ENCODE data around the gene DNAJB11.

DNAJB11 gene

GRCh38 chr3:186612065-186612464 lies 41.5 kb downstream of the DNAJB11 start:
- no peak overlapping the region for H3K4me3 ChIP-seq (ENCODE audit: low read depth, low read length)
- H3K36me3 ChIP-seq (ENCODE audit: control insufficient read depth, insufficient read depth, low read length), result no peaks in the 10 kb centered on the region
- peaks cover 7% of the 10 kb centered on the region for H3K4me1 ChIP-seq (ENCODE audit: control insufficient read depth, insufficient read depth, low read length)
- H3K9me3 ChIP-seq (ENCODE audit: control insufficient read depth, insufficient read depth, low read length), result no peaks in the 10 kb centered on the region
- no peak overlapping the region for H3K27ac ChIP-seq (ENCODE audit: low read depth, low read length)
- no peak overlapping the region for H3K9ac ChIP-seq (ENCODE audit: low read depth, low read length)
- H3K27me3 ChIP-seq (ENCODE audit: control insufficient read depth, insufficient read depth, low read length), result no peaks in the 10 kb centered on the region

GRCh38 chr3:186612721-186613636 lies 42.5 kb downstream of the DNAJB11 start, which contains the start of gene AHSG:
Gene AHSG, plus strand, starts transcription at chr3:186613060. Its CDS starts 82 bp downstream, at chr3:186613142.
- no peaks in the 10 kb centered on the region for H3K9me3 ChIP-seq (ENCODE audit: control insufficient read depth, insufficient read depth, low read length)
- H3K9ac ChIP-seq (ENCODE audit: low read depth, low read length), result no peak within 1 kb of the TSS
- H3K27me3 ChIP-seq (ENCODE audit: control insufficient read depth, insufficient read depth, low read length), result peaks cover 9% of the 10 kb centered on the region
- peaks cover 11% of the 10 kb centered on the region for H3K4me1 ChIP-seq (ENCODE audit: control insufficient read depth, insufficient read depth, low read length)
- H3K4me3 ChIP-seq (ENCODE audit: low read depth, low read length), result no peak within 1 kb of the TSS
- no peaks in the 10 kb centered on the region for H3K36me3 ChIP-seq (ENCODE audit: control insufficient read depth, insufficient read depth, low read length)
- no peak within 1 kb of the TSS for H3K27ac ChIP-seq (ENCODE audit: low read depth, low read length)

- no peak overlapping the region for H3K9ac ChIP-seq (ENCODE audit: low read depth, low read length)
- no peaks in the 10 kb centered on the region for H3K9me3 ChIP-seq (ENCODE audit: control insufficient read depth, insufficient read depth, low read length)
- no peaks in the 10 kb centered on the region for H3K36me3 ChIP-seq (ENCODE audit: control insufficient read depth, insufficient read depth, low read length)
- H3K27me3 ChIP-seq (ENCODE audit: control insufficient read depth, insufficient read depth, low read length), result peaks cover 11% of the 10 kb centered on the region
- no peak overlapping the region for H3K27ac ChIP-seq (ENCODE audit: low read depth, low read length)
- H3K4me1 ChIP-seq (ENCODE audit: control insufficient read depth, insufficient read depth, low read length), result peaks cover 11% of the 10 kb centered on the region
- H3K4me3 ChIP-seq (ENCODE audit: low read depth, low read length), result no peak overlapping the region
Observed at GRCh38 chr3:186613637-186614265, 43.2 kb downstream of the DNAJB11 start.

- no peak overlapping the region for H3K4me3 ChIP-seq (ENCODE audit: low read depth, low read length)
- peaks cover 11% of the 10 kb centered on the region for H3K27me3 ChIP-seq (ENCODE audit: control insufficient read depth, insufficient read depth, low read length)
- H3K9me3 ChIP-seq (ENCODE audit: control insufficient read depth, insufficient read depth, low read length), result no peaks in the 10 kb centered on the region
- H3K4me1 ChIP-seq (ENCODE audit: control insufficient read depth, insufficient read depth, low read length), result peaks cover 11% of the 10 kb centered on the region
- no peak overlapping the region for H3K27ac ChIP-seq (ENCODE audit: low read depth, low read length)
- H3K9ac ChIP-seq (ENCODE audit: low read depth, low read length), result no peak overlapping the region
- no peaks in the 10 kb centered on the region for H3K36me3 ChIP-seq (ENCODE audit: control insufficient read depth, insufficient read depth, low read length)
Observed at GRCh38 chr3:186614266-186614596, 43.7 kb downstream of the DNAJB11 start.

GRCh38 chr3:186614597-186615483 lies 44.3 kb downstream of the DNAJB11 start:
- no peak overlapping the region for H3K27ac ChIP-seq (ENCODE audit: low read depth, low read length)
- H3K9ac ChIP-seq (ENCODE audit: low read depth, low read length), result no peak overlapping the region
- H3K36me3 ChIP-seq (ENCODE audit: control insufficient read depth, insufficient read depth, low read length), result no peaks in the 10 kb centered on the region
- peaks cover 11% of the 10 kb centered on the region for H3K4me1 ChIP-seq (ENCODE audit: control insufficient read depth, insufficient read depth, low read length)
- peaks cover 11% of the 10 kb centered on the region for H3K27me3 ChIP-seq (ENCODE audit: control insufficient read depth, insufficient read depth, low read length)
- no peaks in the 10 kb centered on the region for H3K9me3 ChIP-seq (ENCODE audit: control insufficient read depth, insufficient read depth, low read length)
- H3K4me3 ChIP-seq (ENCODE audit: low read depth, low read length), result no peak overlapping the region

- Histone ChIP-seq H3K9ac (ENCODE audit: low read depth, low read length) (no peak overlapping the region), H3K36me3 (ENCODE audit: control insufficient read depth, insufficient read depth, low read length) (no peaks in the 10 kb centered on the region), H3K4me3 (ENCODE audit: low read depth, low read length) (no peak overlapping the region), H3K27me3 (ENCODE audit: control insufficient read depth, insufficient read depth, low read length) (peaks cover 11% of the 10 kb centered on the region), H3K9me3 (ENCODE audit: control insufficient read depth, insufficient read depth, low read length) (no peaks in the 10 kb centered on the region), H3K27ac (ENCODE audit: low read depth, low read length) (no peak overlapping the region), H3K4me1 (ENCODE audit: control insufficient read depth, insufficient read depth, low read length) (peaks cover 11% of the 10 kb centered on the region)
Observed at GRCh38 chr3:186616299-186616617, 45.7 kb downstream of the DNAJB11 start.

- Histone ChIP-seq H3K27me3 (ENCODE audit: control insufficient read depth, insufficient read depth, low read length) (peaks cover 11% of the 10 kb centered on the region), H3K9ac (ENCODE audit: low read depth, low read length) (no peak overlapping the region), H3K27ac (ENCODE audit: low read depth, low read length) (no peak overlapping the region), H3K9me3 (ENCODE audit: control insufficient read depth, insufficient read depth, low read length) (no peaks in the 10 kb centered on the region), H3K36me3 (ENCODE audit: control insufficient read depth, insufficient read depth, low read length) (no peaks in the 10 kb centered on the region), H3K4me1 (ENCODE audit: control insufficient read depth, insufficient read depth, low read length) (peaks cover 11% of the 10 kb centered on the region), H3K4me3 (ENCODE audit: low read depth, low read length) (peak overlapping the region; percentile 43; the same call in 1 of the 2 replicates)
Observed at GRCh38 chr3:186617036-186617946, 46.8 kb downstream of the DNAJB11 start.

GRCh38 chr3:186618318-186618938 lies 47.9 kb downstream of the DNAJB11 start:
- no peaks in the 10 kb centered on the region for H3K36me3 ChIP-seq (ENCODE audit: control insufficient read depth, insufficient read depth, low read length)
- H3K9ac ChIP-seq (ENCODE audit: low read depth, low read length), result no peak overlapping the region
- H3K4me3 ChIP-seq (ENCODE audit: low read depth, low read length), result no peak overlapping the region
- peaks cover 11% of the 10 kb centered on the region for H3K27me3 ChIP-seq (ENCODE audit: control insufficient read depth, insufficient read depth, low read length)
- H3K9me3 ChIP-seq (ENCODE audit: control insufficient read depth, insufficient read depth, low read length), result no peaks in the 10 kb centered on the region
- H3K4me1 ChIP-seq (ENCODE audit: control insufficient read depth, insufficient read depth, low read length), result peaks cover 11% of the 10 kb centered on the region
- no peak overlapping the region for H3K27ac ChIP-seq (ENCODE audit: low read depth, low read length)

- peaks cover 11% of the 10 kb centered on the region for H3K27me3 ChIP-seq (ENCODE audit: control insufficient read depth, insufficient read depth, low read length)
- no peak overlapping the region for H3K27ac ChIP-seq (ENCODE audit: low read depth, low read length)
- H3K9me3 ChIP-seq (ENCODE audit: control insufficient read depth, insufficient read depth, low read length), result no peaks in the 10 kb centered on the region
- no peak overlapping the region for H3K4me3 ChIP-seq (ENCODE audit: low read depth, low read length)
- no peaks in the 10 kb centered on the region for H3K36me3 ChIP-seq (ENCODE audit: control insufficient read depth, insufficient read depth, low read length)
- H3K9ac ChIP-seq (ENCODE audit: low read depth, low read length), result no peak overlapping the region
- H3K4me1 ChIP-seq (ENCODE audit: control insufficient read depth, insufficient read depth, low read length), result peaks cover 11% of the 10 kb centered on the region
Observed at GRCh38 chr3:186619787-186620212, 49.3 kb downstream of the DNAJB11 start.
